ENCODE results near the gene FHIT.

Gene FHIT

GRCh38 chr3:60133269-60134162, 1117.7 kb downstream of the FHIT start:
- no peak for DNase-seq

DNA sequence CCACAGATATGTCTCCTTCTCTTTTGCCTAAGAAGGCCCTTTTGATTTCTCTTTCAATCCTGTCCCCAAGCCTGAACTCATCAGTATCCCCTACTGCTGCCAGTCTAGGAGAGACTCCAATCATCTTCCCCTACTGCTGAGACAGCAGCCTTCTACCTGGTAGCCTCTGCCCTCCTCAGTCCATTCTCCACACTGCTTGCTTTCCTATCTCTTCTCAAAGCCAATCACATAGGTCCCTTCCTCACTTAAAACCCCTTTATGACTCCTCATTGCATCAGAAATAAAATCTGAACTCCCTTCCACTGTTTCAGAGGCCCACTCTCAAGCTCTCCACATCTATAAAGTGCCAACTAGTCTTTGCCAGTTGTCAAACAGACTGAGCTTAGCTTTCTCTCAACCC, 1119.6 kb downstream of the FHIT start:
- no peak for DNase-seq

GRCh38 chr3:60126511-60127304, 1124.5 kb downstream of the FHIT start:
- no peak for DNase-seq

- no peak for DNase-seq
These were observed 1125.6 kb downstream of the FHIT start for GRCh38 chr3:60125686-60126085.

GRCh38 chr3:60120245-60120644, 1131.0 kb downstream of the FHIT start:
- no peak for DNase-seq

GRCh38 chr3:60114191-60114590, 1137.1 kb downstream of the FHIT start:
- DNase-seq: no peak

DNA sequence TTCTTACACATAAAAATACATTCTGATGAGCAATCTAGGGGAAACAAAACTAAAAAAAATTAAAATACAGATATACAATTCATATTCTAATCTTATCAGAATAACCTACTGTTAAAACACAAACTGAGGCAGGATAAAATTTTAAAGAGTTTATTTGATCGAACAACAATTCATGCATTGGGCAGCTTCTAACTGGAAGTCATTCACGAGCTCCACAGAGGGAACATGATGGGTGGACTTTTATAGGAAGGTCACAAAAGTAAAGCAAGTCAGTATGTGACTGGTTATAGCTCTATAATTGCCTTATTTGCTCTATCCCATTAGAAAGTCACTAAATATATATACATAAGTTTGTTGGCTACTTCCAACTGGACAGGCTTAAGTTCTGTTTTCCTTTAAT, 1144.0 kb downstream of the FHIT start:
- DNase-seq: no peak

GRCh38 chr3:60102154-60102553, 1149.1 kb downstream of the FHIT start:
- DNase-seq: no peak

- DNase-seq: no peak
These were observed 1149.6 kb downstream of the FHIT start for GRCh38 chr3:60101621-60102020.

DNA sequence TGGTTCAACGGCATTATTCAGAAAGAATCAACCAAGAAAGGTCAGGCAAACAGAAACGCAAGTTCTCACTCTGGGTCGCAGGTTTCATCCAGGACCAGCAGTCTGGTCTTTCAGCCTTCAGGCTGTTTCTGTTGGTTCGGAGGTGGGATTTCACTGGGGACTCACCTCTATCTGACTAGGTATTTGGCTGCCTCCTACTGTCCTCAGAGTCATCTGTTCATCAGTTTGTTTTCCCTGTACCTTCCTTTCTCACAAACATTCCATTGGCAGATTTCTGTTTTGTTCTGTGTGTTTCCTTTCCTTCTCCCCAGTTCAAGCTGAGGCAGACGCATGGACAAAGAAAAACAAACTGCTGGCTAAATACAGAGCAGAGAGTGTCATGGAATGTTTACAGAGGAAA, 1154.8 kb downstream of the FHIT start:
- DNase-seq: no peak

- no peak for DNase-seq
These were observed 1155.3 kb downstream of the FHIT start for GRCh38 chr3:60095930-60096329.

- DNase-seq: no peak
These were observed 1155.7 kb downstream of the FHIT start for GRCh38 chr3:60095516-60095915.

GRCh38 chr3:60094392-60094947, 1156.8 kb downstream of the FHIT start:
- no peak for DNase-seq

DNA sequence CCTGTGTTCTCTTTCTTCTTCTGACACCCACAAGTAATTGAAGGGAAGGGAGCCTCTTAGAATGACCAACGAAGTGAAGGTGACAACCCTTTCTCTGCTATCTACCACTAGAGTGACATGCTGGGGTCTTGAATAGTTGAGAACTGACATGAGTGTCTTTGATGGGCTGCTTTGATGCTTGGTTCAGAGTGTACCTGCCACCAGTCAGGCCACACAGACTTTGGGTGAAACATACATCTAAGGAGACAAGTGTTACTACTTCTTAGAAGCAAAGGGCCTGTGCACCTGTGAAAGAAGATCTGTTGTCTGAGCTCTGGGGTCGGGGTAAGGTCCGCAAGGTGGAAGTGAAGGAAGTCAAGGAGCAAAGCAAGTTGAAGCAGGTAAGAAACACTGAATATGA, 1160.7 kb downstream of the FHIT start:
- DNase-seq: no peak

DNA sequence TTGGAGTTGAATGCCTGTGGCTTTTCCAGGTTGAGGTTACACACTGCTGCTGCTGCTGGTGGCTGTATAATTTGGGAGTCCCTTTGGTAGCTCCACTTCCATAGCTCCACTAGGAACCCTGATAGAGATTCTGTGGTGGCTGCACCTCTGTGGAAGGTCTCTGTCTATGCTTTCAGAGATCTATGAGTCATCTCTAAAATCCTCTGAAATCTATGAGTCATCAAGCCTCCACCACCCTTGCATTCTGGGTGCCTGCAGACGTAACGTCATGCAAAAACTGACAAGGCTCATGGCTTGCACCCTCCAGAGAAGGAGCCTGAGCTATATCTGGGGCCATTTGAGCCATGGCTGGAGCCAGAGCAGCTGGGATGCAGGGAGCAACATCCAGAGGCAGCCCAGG, 1164.4 kb downstream of the FHIT start:
- DNase-seq: no peak

GRCh38 chr3:60085649-60086048, 1165.6 kb downstream of the FHIT start:
- no peak for DNase-seq

DNA sequence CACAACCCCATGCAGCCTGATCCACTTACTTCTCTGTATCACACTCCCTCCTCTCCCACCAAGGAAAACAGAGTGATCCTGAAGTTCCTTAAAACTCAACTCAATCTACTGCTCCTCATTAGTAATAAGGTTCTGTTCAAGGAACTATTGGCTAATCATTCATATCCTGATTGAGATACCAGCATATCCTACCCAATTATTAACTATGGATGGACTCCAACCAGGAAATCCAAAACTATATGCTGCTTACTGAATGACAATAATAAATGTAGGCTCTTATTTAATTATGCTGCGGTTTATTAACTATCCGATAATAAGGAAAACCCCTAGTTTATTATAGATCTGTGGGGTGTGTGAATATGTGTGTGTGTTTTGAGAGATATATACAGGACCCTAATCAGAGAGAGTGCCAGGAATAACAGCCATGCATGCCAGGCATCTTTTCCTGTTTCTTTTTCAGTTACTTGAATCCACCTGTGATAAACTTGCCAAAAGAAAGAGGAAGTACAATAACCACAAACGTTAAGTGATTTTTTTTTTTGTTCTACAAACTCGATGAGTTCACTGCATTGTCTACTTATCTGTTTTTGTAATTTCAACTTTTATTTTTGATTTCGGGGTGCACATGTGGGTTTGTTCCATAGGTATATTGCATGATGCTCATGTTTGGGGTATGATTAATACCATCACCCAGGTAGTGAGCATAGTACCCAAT, 1169.7 kb downstream of the FHIT start:
- no peak for DNase-seq

DNA sequence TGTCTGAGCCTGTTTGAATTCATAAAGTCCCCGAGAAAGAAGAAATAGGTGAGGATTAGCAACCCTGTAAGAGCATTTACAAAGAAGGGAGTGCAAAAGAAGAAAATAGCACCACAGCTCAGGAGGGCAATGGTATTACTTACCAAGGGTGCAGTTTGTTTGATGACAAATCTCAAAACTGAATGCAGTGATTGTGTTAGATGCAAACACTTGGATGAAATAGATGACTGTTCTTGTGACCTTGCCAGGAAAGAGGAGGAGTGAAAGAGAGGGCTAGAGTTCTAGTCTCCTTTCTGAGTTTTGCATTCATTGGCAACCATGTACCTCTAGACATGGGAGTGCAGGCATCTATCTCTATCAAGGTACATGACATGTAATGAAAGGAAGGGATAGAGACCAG, 1170.6 kb downstream of the FHIT start:
- DNase-seq: no peak

GRCh38 chr3:60079076-60079475, 1172.2 kb downstream of the FHIT start:
- no peak for DNase-seq

DNA sequence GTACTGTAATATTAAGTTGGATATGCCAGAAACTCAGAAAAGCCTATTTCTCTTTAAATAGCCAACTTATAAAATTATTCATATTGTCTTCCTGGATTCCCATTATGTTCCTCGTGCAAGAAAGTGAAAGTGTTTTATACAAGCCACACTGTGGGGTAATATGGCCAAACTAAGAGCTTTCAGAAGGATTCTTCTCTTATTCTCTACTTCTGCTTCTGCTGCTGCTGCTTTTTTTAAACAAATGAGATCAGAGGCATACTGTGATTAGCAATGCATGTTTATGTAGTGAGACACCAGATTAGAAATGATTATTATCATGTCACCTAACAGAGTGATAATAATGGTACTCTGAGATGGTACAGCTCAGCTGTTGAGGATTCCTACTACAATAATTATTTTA, 1174.9 kb downstream of the FHIT start:
- no peak for DNase-seq

DNA sequence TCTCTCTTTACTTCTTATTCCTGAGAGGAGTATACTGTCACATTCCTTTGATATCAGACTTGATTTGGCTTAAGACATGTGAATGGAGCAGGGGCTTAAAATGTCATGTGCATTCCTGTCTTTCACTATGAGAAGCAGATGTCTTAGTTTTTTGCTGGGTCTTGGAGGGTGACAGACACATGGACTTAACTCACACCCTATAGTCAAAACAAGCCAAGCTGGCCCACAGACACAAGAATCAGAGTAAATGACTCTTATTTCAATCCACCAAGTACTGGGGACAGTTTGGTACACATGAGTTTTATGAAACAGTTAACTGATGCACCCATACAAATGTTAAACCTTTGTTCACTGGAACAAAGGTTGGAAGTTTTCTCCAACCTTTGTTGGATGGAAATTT, 1177.3 kb downstream of the FHIT start:
- DNase-seq: no peak

DNA sequence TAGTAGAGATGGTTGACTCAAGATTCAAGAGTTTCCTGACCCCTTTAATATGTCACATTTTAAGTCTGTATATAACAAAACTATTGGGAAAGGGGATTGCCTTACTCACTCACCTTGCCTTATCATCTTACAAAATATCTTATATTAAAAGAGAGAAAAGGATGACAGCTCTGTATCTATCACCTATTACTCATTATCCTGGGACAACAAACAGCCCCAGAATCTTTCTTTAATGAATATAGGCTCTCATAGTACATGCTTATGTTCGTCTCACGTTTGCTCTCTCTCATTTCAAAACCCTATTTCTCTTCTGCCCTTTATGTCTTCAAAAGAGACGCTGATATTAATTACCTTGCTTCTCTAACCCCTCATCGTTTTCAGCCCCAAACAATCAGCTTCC, 1178.0 kb downstream of the FHIT start:
- no peak for DNase-seq

GRCh38 chr3:60070366-60070765, 1180.9 kb downstream of the FHIT start:
- DNase-seq: no peak

Data from activated gamma-delta T cell treated with Interleukin-2 at 50 U/mL for 16 hours (primary cell).